ENCODE results near the gene TPM4. TPM values are rescaled to one million over a fixed set of nuclear protein-coding genes. Genes with fewer than 3 reads are reported as not detected.
"Not testable (repeated sequence)": the region's sequence is repeated elsewhere in the genome, so short reads cannot be mapped to it uniquely, and the experiment has no call there.

TPM4 gene
- polyA plus RNA-seq = 100 to 1,000 TPM in 2 of 3 donors, 10 to 100 TPM in 1; 64.8 to 605 (median 330) TPM

GRCh38 chr19:16076154-16076957 is at the start of gene TPM4:
Gene TPM4 (plus strand): TSS chr19:16076495. CDS start chr19:16076566, 71 bp downstream.
- H3K27ac ChIP-seq (ENCODE audit: low read depth, low read length) = peak within 1 kb of the TSS; percentile 85
- 0 to 1% (median 0%) methylated on average over 35 to 85 of the region's 101 CpGs for WGBS, 3 donors

- WGBS, 3 donors = 72 to 76% (median 75%) methylated on average over 7 of the region's 7 CpGs
- no peak overlapping the region for H3K27ac ChIP-seq (ENCODE audit: low read depth, low read length)
Observed at GRCh38 chr19:16026756-16027155, 49.5 kb upstream of the TPM4 start.

- WGBS, 3 donors = 48 to 55% (median 51%) methylated on average over 6 of the region's 6 CpGs
- no peak overlapping the region for H3K27ac ChIP-seq (ENCODE audit: low read depth, low read length)
Observed at GRCh38 chr19:16027528-16027927, 48.8 kb upstream of the TPM4 start.

GRCh38 chr19:16030155-16030554 is 46.1 kb upstream of the TPM4 start:
- 83 to 89% (median 85%) methylated on average over 12 of the region's 12 CpGs for WGBS, 3 donors
- not testable (repeated sequence) for H3K27ac ChIP-seq (ENCODE audit: low read depth, low read length)

- WGBS, 3 donors = 87 to 92% (median 91%) methylated on average over 13 of the region's 13 CpGs
- H3K27ac ChIP-seq (ENCODE audit: low read depth, low read length) = no peak overlapping the region
Observed at GRCh38 chr19:16030964-16031871, 45.1 kb upstream of the TPM4 start.

GRCh38 chr19:16031872-16032200 is 44.5 kb upstream of the TPM4 start:
- WGBS, 3 donors = 97 to 98% (median 98%) methylated on average over 8 of the region's 8 CpGs
- no peak overlapping the region for H3K27ac ChIP-seq (ENCODE audit: low read depth, low read length)

- no peak overlapping the region for H3K27ac ChIP-seq (ENCODE audit: low read depth, low read length)
- 94 to 98% (median 96%) methylated on average over 3 of the region's 3 CpGs for WGBS, 3 donors
Observed at GRCh38 chr19:16032509-16033135, 43.7 kb upstream of the TPM4 start.

- 83 to 95% (median 93%) methylated on average over 3 of the region's 3 CpGs for WGBS, 3 donors
- no peak overlapping the region for H3K27ac ChIP-seq (ENCODE audit: low read depth, low read length)
Observed at GRCh38 chr19:16033136-16033530, 43.2 kb upstream of the TPM4 start.

- H3K27ac ChIP-seq (ENCODE audit: low read depth, low read length) = no peak overlapping the region
- WGBS, 3 donors = 54 to 76% (median 70%) methylated on average over 2 of the region's 2 CpGs
Observed at GRCh38 chr19:16033721-16034120, 42.6 kb upstream of the TPM4 start.

- no peak overlapping the region for H3K27ac ChIP-seq (ENCODE audit: low read depth, low read length)
- 72 to 86% (median 81%) methylated on average over 7 of the region's 7 CpGs for WGBS, 3 donors
Observed at GRCh38 chr19:16034180-16034579, 42.1 kb upstream of the TPM4 start.

- H3K27ac ChIP-seq (ENCODE audit: low read depth, low read length) = no peak overlapping the region
- WGBS, 3 donors = 68 to 75% (median 72%) methylated on average over 17 of the region's 17 CpGs
Observed at GRCh38 chr19:16034958-16035560, 41.2 kb upstream of the TPM4 start.

- H3K27ac ChIP-seq (ENCODE audit: low read depth, low read length) = no peak overlapping the region
- 78 to 88% (median 87%) methylated on average over 28 of the region's 28 CpGs for WGBS, 3 donors
Observed at GRCh38 chr19:16035601-16036297, 40.5 kb upstream of the TPM4 start.

GRCh38 chr19:16036397-16036925 is 39.8 kb upstream of the TPM4 start:
- 72 to 91% (median 88%) methylated on average over 10 of the region's 10 CpGs for WGBS, 3 donors
- no peak overlapping the region for H3K27ac ChIP-seq (ENCODE audit: low read depth, low read length)

GRCh38 chr19:16036941-16037340 is 39.4 kb upstream of the TPM4 start:
- 56 to 82% (median 76%) methylated on average over 11 of the region's 11 CpGs for WGBS, 3 donors
- H3K27ac ChIP-seq (ENCODE audit: low read depth, low read length) = no peak overlapping the region

- 70 to 78% (median 72%) methylated on average over 17 of the region's 17 CpGs for WGBS, 3 donors
- no peak overlapping the region for H3K27ac ChIP-seq (ENCODE audit: low read depth, low read length)
Observed at GRCh38 chr19:16037424-16038195, 38.7 kb upstream of the TPM4 start.

GRCh38 chr19:16038196-16038695 is 38.0 kb upstream of the TPM4 start:
- WGBS, 3 donors = 63 to 88% (median 84%) methylated on average over 5 of the region's 5 CpGs
- H3K27ac ChIP-seq (ENCODE audit: low read depth, low read length) = no peak overlapping the region

- 82 to 93% (median 90%) methylated on average over 18 of the region's 18 CpGs for WGBS, 3 donors
- H3K27ac ChIP-seq (ENCODE audit: low read depth, low read length) = no peak overlapping the region
Observed at GRCh38 chr19:16039081-16039480, 37.2 kb upstream of the TPM4 start.

Data from adipose tissue (tissue), 3 donors.